IPS-20b (cell line): Measurements from ENCODE around the gene LRRN1.

Experiments
- H3K27ac ChIP-seq: one replicate; pipeline ENCODE4 v1.5.1; 2013; ENCODE audit warnings: low read length
- H3K27me3 ChIP-seq: 2 replicates; pipeline ENCODE4 v1.6.1; 2013; ENCODE audit warnings: mild to moderate bottlenecking, low read length, inconsistent platforms; ENCODE audit not compliant: insufficient read depth
- H3K36me3 ChIP-seq: 2 replicates; pipeline ENCODE4 v1.6.1; 2013; ENCODE audit warnings: low read depth, mild to moderate bottlenecking, inconsistent platforms, low read length, moderate library complexity; ENCODE audit not compliant: insufficient read depth
- H3K4me1 ChIP-seq: 2 replicates; pipeline ENCODE4 v1.6.1; 2013; ENCODE audit warnings: mild to moderate bottlenecking, control low read depth, inconsistent platforms, low read length, moderate library complexity; ENCODE audit not compliant: insufficient read depth
- H3K4me3 ChIP-seq: 2 replicates; pipeline ENCODE4 v1.5.1; 2013; ENCODE audit warnings: mild to moderate bottlenecking, low read length, inconsistent platforms
- H3K9ac ChIP-seq: 2 replicates; pipeline ENCODE4 v1.6.1; 2013; ENCODE audit warnings: low read depth, mild to moderate bottlenecking, inconsistent platforms, low read length, moderate library complexity
- H3K9me3 ChIP-seq: 2 replicates; pipeline ENCODE4 v1.6.1; 2013; ENCODE audit warnings: mild to moderate bottlenecking, low read depth, low read length, inconsistent platforms; ENCODE audit not compliant: insufficient read depth

Gene LRRN1

GRCh38 chr3:3783210-3783609 lies 16.0 kb upstream of the LRRN1 start:
- Histone ChIP-seq H3K9me3 (no peaks in the 10 kb centered on the region), H3K27ac (no peak overlapping the region), H3K4me3 (no peak overlapping the region), H3K27me3 (no peaks in the 10 kb centered on the region), H3K36me3 (no peaks in the 10 kb centered on the region), H3K4me1 (no peaks in the 10 kb centered on the region), H3K9ac (no peak overlapping the region)

- H3K27ac ChIP-seq, result no peak overlapping the region
- no peak overlapping the region for H3K9ac ChIP-seq
- no peaks in the 10 kb centered on the region for H3K4me1 ChIP-seq
- no peaks in the 10 kb centered on the region for H3K36me3 ChIP-seq
- no peaks in the 10 kb centered on the region for H3K27me3 ChIP-seq
- no peaks in the 10 kb centered on the region for H3K9me3 ChIP-seq
- H3K4me3 ChIP-seq, result no peak overlapping the region
Measured at GRCh38 chr3:3783696-3784095, 15.5 kb upstream of the LRRN1 start.

- Histone ChIP-seq H3K4me1 (peaks cover under 1% of the 10 kb centered on the region; the same call in 1 of the 2 replicates), H3K27ac (no peak overlapping the region), H3K9ac (no peak overlapping the region), H3K27me3 (peaks cover 12% of the 10 kb centered on the region), H3K4me3 (no peak overlapping the region), H3K36me3 (no peaks in the 10 kb centered on the region), H3K9me3 (no peaks in the 10 kb centered on the region)
Measured at GRCh38 chr3:3792391-3792790, 6.8 kb upstream of the LRRN1 start.

- H3K9me3 ChIP-seq, result no peaks in the 10 kb centered on the region
- peaks cover 21% of the 10 kb centered on the region for H3K36me3 ChIP-seq
- peaks cover 22% of the 10 kb centered on the region for H3K27me3 ChIP-seq
- H3K27ac ChIP-seq, result peak overlapping the region; percentile 92
- H3K9ac ChIP-seq, result peak overlapping the region; percentile 93
- H3K4me1 ChIP-seq, result peaks cover 22% of the 10 kb centered on the region
- H3K4me3 ChIP-seq, result peak overlapping the region; percentile 87
Measured at GRCh38 chr3:3798631-3799113, 559 bp upstream of the LRRN1 start.

- Histone ChIP-seq H3K4me1 (peaks cover 36% of the 10 kb centered on the region), H3K27ac (peak overlapping the region; percentile 53), H3K9ac (peak overlapping the region; percentile 80), H3K36me3 (peaks cover 35% of the 10 kb centered on the region), H3K9me3 (no peaks in the 10 kb centered on the region), H3K4me3 (peak overlapping the region; percentile 92), H3K27me3 (peaks cover 22% of the 10 kb centered on the region)
Measured at GRCh38 chr3:3800080-3800455, 837 bp downstream of the LRRN1 start.

GRCh38 chr3:3800685-3801493 lies 1.7 kb downstream of the LRRN1 start:
- peak overlapping the region; percentile 20 for H3K27ac ChIP-seq
- peaks cover 22% of the 10 kb centered on the region for H3K27me3 ChIP-seq
- peaks cover 45% of the 10 kb centered on the region for H3K4me1 ChIP-seq
- H3K9me3 ChIP-seq, result no peaks in the 10 kb centered on the region
- H3K36me3 ChIP-seq, result peaks cover 43% of the 10 kb centered on the region
- peak overlapping the region; percentile 92 for H3K4me3 ChIP-seq
- H3K9ac ChIP-seq, result peak overlapping the region; percentile 80

- H3K4me1 ChIP-seq, result peaks cover 50% of the 10 kb centered on the region
- no peaks in the 10 kb centered on the region for H3K9me3 ChIP-seq
- H3K4me3 ChIP-seq, result peak overlapping the region; percentile 92
- peaks cover 19% of the 10 kb centered on the region for H3K27me3 ChIP-seq
- peaks cover 49% of the 10 kb centered on the region for H3K36me3 ChIP-seq
- peak overlapping the region; percentile 45 for H3K27ac ChIP-seq
- peak overlapping the region; percentile 84 for H3K9ac ChIP-seq
Measured at GRCh38 chr3:3801494-3801841, 2.2 kb downstream of the LRRN1 start.

- H3K4me1 ChIP-seq, result peaks cover 54% of the 10 kb centered on the region
- H3K9ac ChIP-seq, result peak overlapping the region; percentile 84
- H3K9me3 ChIP-seq, result no peaks in the 10 kb centered on the region
- peak overlapping the region; percentile 92 for H3K4me3 ChIP-seq
- H3K27me3 ChIP-seq, result peaks cover 13% of the 10 kb centered on the region
- H3K27ac ChIP-seq, result peak overlapping the region; percentile 45
- peaks cover 55% of the 10 kb centered on the region for H3K36me3 ChIP-seq
Measured at GRCh38 chr3:3802046-3802445, 2.8 kb downstream of the LRRN1 start.

- Histone ChIP-seq H3K9ac (no peak overlapping the region), H3K36me3 (peaks cover 78% of the 10 kb centered on the region), H3K9me3 (no peaks in the 10 kb centered on the region), H3K27me3 (no peaks in the 10 kb centered on the region), H3K4me3 (peak overlapping the region; percentile 92), H3K27ac (no peak overlapping the region), H3K4me1 (peaks cover 44% of the 10 kb centered on the region)
Measured at GRCh38 chr3:3804560-3804959, 5.3 kb downstream of the LRRN1 start.

GRCh38 chr3:3806092-3806491 lies 6.9 kb downstream of the LRRN1 start:
- Histone ChIP-seq H3K9ac (no peak overlapping the region), H3K36me3 (peaks cover 93% of the 10 kb centered on the region), H3K4me3 (no peak overlapping the region; the same call in 1 of the 2 replicates), H3K27ac (no peak overlapping the region), H3K27me3 (no peaks in the 10 kb centered on the region), H3K9me3 (no peaks in the 10 kb centered on the region), H3K4me1 (peaks cover 44% of the 10 kb centered on the region)

GRCh38 chr3:3806856-3807255 lies 7.6 kb downstream of the LRRN1 start:
- Histone ChIP-seq H3K9me3 (no peaks in the 10 kb centered on the region), H3K27me3 (no peaks in the 10 kb centered on the region), H3K36me3 (peaks cover 98% of the 10 kb centered on the region), H3K4me1 (peaks cover 43% of the 10 kb centered on the region), H3K9ac (no peak overlapping the region), H3K27ac (no peak overlapping the region), H3K4me3 (no peak overlapping the region; the same call in 1 of the 2 replicates)

GRCh38 chr3:3813013-3813412 lies 13.8 kb downstream of the LRRN1 start:
- H3K27me3 ChIP-seq, result no peaks in the 10 kb centered on the region
- H3K4me3 ChIP-seq, result no peak overlapping the region
- H3K36me3 ChIP-seq, result peaks cover 97% of the 10 kb centered on the region

More at GRCh38 chr3:3813013-3813412, 13.8 kb downstream of the LRRN1 start:
- Histone ChIP-seq H3K9ac (no peak overlapping the region), H3K4me1 (no peaks in the 10 kb centered on the region; the same call in none of the 2 replicates), H3K9me3 (no peaks in the 10 kb centered on the region), H3K27ac (no peak overlapping the region)
